ENCODE data around the gene ZNF267. TPM values are rescaled to one million over a fixed set of nuclear protein-coding genes. Genes with fewer than 3 reads are reported as not detected.

The ZNF267 gene
- total RNA-seq, 1 experiment from 2014 or later: 10.2 TPM

DNA sequence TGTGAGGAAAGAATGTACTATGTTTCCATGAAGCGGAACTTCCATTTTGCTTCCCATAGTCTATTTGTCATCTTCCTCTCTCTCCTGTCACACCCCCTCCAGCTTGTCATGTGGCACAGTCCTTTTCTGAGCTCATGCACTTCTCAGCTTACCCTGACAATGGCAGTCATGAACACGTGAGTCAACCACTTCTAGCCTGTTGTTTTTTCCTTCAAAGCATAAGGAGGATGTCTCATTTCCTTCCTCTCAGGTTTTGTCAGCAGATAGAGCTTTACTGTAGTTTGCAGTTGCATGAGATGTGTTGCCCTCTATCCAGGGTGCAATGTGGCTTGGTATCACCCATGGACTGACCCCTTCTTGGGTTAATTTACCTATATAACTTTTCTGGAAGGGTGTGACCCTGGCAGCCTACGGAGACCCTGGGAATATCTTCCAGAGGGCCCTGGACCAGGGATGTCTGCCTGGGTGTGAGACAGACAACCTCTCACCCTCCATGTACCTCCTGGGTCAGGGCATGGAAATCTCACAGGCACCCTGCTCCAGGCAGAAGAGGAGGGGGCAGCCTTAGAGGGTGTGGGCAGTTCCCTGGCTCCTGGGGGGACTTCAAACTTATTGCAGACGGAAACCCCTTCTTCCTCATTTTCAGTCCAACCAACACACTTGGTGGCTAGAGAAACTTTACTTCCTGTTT lies 4.0 kb upstream of the ZNF267 start:
- H3K4me3 ChIP-seq (ENCODE audit: low read length): no peak overlapping the region
- H2AFZ ChIP-seq (ENCODE audit: low read length): no peak overlapping the region
- no peaks in the 10 kb centered on the region for H3K9me3 ChIP-seq (ENCODE audit: low read length)
- H3K27ac ChIP-seq (ENCODE audit: low read length): peak overlapping the region; percentile 37; the same call in 1 of the 2 replicates
- no peak for TF ChIP-seq EZH2phosphoT487 (IDR thresholded peaks at IDR 0.05; ENCODE audit: borderline replicate concordance, low read length)
- TF ChIP-seq CTCF (conservative IDR thresholded peaks at IDR 0.05; ENCODE audit: low read depth, low read length): no peak
- TF ChIP-seq EZH2 (IDR thresholded peaks at IDR 0.05; ENCODE audit: low read length, unreplicated experiment): no peak
- no peak overlapping the region for H3K9ac ChIP-seq (ENCODE audit: low read length)
- ChIA-PET CTCF (interaction anchor here (0.5 kb wide), 1 partner anchor 536 kb away, joined by 3 read pairs; no protein-coding TSS in a partner anchor), POLR2A (ENCODE audit: unreplicated experiment) (no interaction called here)
- BruUV-seq (replicated peaks): no TSS peak
- intact Hi-C loops (cut with micrococcal nuclease): loop anchor here (5.0 to 10.0 kb wide), 3 partner anchors 155 to 777 kb away; partner anchors contain the start of gene VKORC1
- no peaks in the 10 kb centered on the region for H3K9me2 ChIP-seq (replicated peaks; ENCODE audit: low read length)
- H3F3A ChIP-seq (ENCODE audit: low read length, unreplicated experiment): no peaks in the 10 kb centered on the region
- no peaks in the 10 kb centered on the region for H3K27me3 ChIP-seq (ENCODE audit: low read length)
- peaks cover 11% of the 10 kb centered on the region for H3K79me2 ChIP-seq (ENCODE audit: low read length)
- peak; percentile 55 for ATAC-seq
- peak; percentile 69 for DNase-seq
- no peaks in the 10 kb centered on the region for H4K20me1 ChIP-seq (ENCODE audit: low read length)
- H3K4me1 ChIP-seq (ENCODE audit: insufficient read depth, low read length): peaks cover 9% of the 10 kb centered on the region; the same call in 1 of the 2 replicates
- H3K4me2 ChIP-seq (ENCODE audit: low read length): peak overlapping the region; percentile 68; the same call in 1 of the 2 replicates
- H3K36me3 ChIP-seq (ENCODE audit: low read depth, low read length): no peaks in the 10 kb centered on the region

DNA sequence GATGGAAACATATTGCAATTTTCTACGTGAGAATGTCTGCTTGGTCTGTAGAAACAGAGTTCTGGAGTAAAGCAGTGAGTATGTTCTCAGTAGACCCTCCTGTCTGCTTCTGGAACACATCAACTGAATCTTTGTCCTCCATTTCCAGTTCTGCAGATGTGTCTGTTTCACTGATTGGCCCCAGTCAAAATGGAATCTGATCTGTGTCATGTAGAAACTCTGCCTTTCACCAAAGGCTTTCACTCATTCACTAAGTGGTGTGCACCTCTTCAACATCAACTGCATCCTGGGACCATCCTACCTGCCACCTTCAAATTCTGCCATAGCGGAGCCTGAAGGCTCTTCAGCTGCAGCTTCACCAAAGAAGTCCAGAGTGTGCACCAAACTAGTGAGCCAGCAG lies 2.8 kb upstream of the ZNF267 start:
- H3K79me2 ChIP-seq (ENCODE audit: low read length): peaks cover 22% of the 10 kb centered on the region
- no peaks in the 10 kb centered on the region for H3K9me3 ChIP-seq (ENCODE audit: low read length)
- DNase-seq (no peak), ATAC-seq (no peak)
- BruUV-seq (replicated peaks): no TSS peak
- ChIA-PET CTCF (interaction anchor here (0.7 kb wide), 1 partner anchor 417 kb away, joined by 4 read pairs; no protein-coding TSS in a partner anchor), POLR2A (ENCODE audit: unreplicated experiment) (no interaction called here)
- H3K27ac ChIP-seq (ENCODE audit: low read length): no peak overlapping the region
- H2AFZ ChIP-seq (ENCODE audit: low read length): no peak overlapping the region
- no peaks in the 10 kb centered on the region for H3K27me3 ChIP-seq (ENCODE audit: low read length)
- intact Hi-C loops (cut with micrococcal nuclease): no loop called here
- TF ChIP-seq CTCF (conservative IDR thresholded peaks at IDR 0.05; ENCODE audit: low read depth, low read length): no peak
- TF ChIP-seq EZH2 (IDR thresholded peaks at IDR 0.05; ENCODE audit: low read length, unreplicated experiment): no peak
- TF ChIP-seq EZH2phosphoT487 (IDR thresholded peaks at IDR 0.05; ENCODE audit: borderline replicate concordance, low read length): no peak
- H3K4me2 ChIP-seq (ENCODE audit: low read length): no peak overlapping the region
- H4K20me1 ChIP-seq (ENCODE audit: low read length): peaks cover 3% of the 10 kb centered on the region; the same call in 1 of the 2 replicates
- no peaks in the 10 kb centered on the region for H3K9me2 ChIP-seq (replicated peaks; ENCODE audit: low read length)
- H3K9ac ChIP-seq (ENCODE audit: low read length): no peak overlapping the region
- no peaks in the 10 kb centered on the region for H3K36me3 ChIP-seq (ENCODE audit: low read depth, low read length)
- no peak overlapping the region for H3K4me3 ChIP-seq (ENCODE audit: low read length)
- no peaks in the 10 kb centered on the region for H3F3A ChIP-seq (ENCODE audit: low read length, unreplicated experiment)
- H3K4me1 ChIP-seq (ENCODE audit: insufficient read depth, low read length): peaks cover 18% of the 10 kb centered on the region

DNA sequence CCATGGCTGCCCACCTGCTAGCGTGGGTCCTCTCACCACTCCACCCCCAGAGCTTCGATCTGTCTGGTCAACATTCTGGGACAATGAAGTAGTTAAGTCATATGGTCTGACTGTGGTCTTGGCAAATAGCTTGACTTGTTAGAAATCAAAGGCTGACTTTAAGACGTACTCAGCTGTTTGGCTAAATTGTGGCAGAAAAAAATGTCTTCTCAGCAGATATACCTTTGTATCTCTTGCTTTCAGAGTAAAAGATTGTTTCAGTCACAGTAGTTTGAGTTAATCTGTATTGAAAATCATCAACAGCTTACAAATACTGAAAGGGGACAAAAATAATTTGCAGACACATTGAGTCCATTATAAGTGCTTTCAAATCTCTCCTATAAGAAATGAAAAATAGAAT lies 2.1 kb upstream of the ZNF267 start:
- Histone ChIP-seq H3K27ac (ENCODE audit: low read length) (no peak overlapping the region), H3K9me3 (ENCODE audit: low read length) (no peaks in the 10 kb centered on the region), H3K9ac (ENCODE audit: low read length) (no peak overlapping the region), H3K4me3 (ENCODE audit: low read length) (no peak overlapping the region), H3K36me3 (ENCODE audit: low read depth, low read length) (no peaks in the 10 kb centered on the region), H2AFZ (ENCODE audit: low read length) (no peak overlapping the region), H3K4me2 (ENCODE audit: low read length) (no peak overlapping the region), H3K27me3 (ENCODE audit: low read length) (no peaks in the 10 kb centered on the region), H3F3A (ENCODE audit: low read length, unreplicated experiment) (no peaks in the 10 kb centered on the region), H4K20me1 (ENCODE audit: low read length) (peaks cover 7% of the 10 kb centered on the region; the same call in 1 of the 2 replicates), H3K79me2 (ENCODE audit: low read length) (peaks cover 29% of the 10 kb centered on the region), H3K9me2 (replicated peaks; ENCODE audit: low read length) (no peaks in the 10 kb centered on the region), H3K4me1 (ENCODE audit: insufficient read depth, low read length) (peaks cover 25% of the 10 kb centered on the region)
- no peak for ATAC-seq
- BruUV-seq (replicated peaks): no TSS peak
- DNase-seq: no peak
- CTCF ChIA-PET: no interaction called here
- POLR2A ChIA-PET (ENCODE audit: unreplicated experiment): no interaction called here
- no peak for TF ChIP-seq EZH2phosphoT487 (IDR thresholded peaks at IDR 0.05; ENCODE audit: borderline replicate concordance, low read length)
- TF ChIP-seq CTCF (conservative IDR thresholded peaks at IDR 0.05; ENCODE audit: low read depth, low read length): no peak
- no peak for TF ChIP-seq EZH2 (IDR thresholded peaks at IDR 0.05; ENCODE audit: low read length, unreplicated experiment)
- intact Hi-C loops (cut with micrococcal nuclease): no loop called here

All from PC-3 (cell line).